ENCODE data around the gene SYT1.

GRCh38 chr12:79227091-79227490 is 362.5 kb downstream of the SYT1 start:
- TF ChIP-seq POLR2A (IDR thresholded peaks at IDR 0.05) (no peak), CTCF (IDR thresholded peaks at IDR 0.05) (no peak)

Data from uterus (tissue), 2 donors.